ENCODE results near the gene GPC5.

Gene GPC5

DNA sequence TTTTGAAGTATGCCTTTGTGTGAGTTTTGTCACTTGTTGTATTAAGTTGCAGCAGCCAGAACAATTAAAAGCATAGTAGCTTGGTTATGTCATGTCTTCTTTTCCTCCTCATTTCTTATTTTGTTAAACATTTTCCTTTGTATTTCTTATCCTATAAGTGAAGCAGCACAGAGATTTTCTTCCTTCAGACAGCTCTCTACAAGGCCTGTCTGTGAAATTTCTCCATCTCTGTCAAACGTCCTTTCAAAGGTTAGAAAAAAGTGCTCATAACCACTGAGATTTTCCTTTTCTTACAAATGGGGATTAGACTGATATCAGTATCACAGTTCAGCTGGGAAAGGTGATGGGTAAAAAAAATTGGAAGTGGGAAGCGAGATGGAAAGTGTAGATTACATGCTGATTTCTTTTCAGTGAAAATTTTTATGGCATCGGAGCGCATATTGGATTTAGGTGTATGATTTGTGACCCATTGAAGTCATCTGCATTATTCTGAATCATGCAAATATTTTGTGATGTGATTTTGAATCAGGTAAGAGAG, 71.7 kb downstream of the GPC5 start:
- H3K4me3 ChIP-seq (replicated peaks; ENCODE audit: low read depth, low read length), result no peak overlapping the region
- H3K27me3 ChIP-seq (replicated peaks; ENCODE audit: control insufficient read depth, insufficient read depth, low read length), result no peaks in the 10 kb centered on the region
- TF ChIP-seq, protein P1, sequence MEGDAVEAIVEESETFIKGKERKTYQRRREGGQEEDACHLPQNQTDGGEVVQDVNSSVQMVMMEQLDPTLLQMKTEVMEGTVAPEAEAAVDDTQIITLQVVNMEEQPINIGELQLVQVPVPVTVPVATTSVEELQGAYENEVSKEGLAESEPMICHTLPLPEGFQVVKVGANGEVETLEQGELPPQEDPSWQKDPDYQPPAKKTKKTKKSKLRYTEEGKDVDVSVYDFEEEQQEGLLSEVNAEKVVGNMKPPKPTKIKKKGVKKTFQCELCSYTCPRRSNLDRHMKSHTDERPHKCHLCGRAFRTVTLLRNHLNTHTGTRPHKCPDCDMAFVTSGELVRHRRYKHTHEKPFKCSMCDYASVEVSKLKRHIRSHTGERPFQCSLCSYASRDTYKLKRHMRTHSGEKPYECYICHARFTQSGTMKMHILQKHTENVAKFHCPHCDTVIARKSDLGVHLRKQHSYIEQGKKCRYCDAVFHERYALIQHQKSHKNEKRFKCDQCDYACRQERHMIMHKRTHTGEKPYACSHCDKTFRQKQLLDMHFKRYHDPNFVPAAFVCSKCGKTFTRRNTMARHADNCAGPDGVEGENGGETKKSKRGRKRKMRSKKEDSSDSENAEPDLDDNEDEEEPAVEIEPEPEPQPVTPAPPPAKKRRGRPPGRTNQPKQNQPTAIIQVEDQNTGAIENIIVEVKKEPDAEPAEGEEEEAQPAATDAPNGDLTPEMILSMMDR (IDR thresholded peaks at IDR 0.05; ENCODE audit: insufficient read depth, low read length, poor library complexity, severe bottlenecking), result no peak
- DNase-seq (ENCODE audit: extremely low read depth, insufficient read length), result no peak
- no peaks in the 10 kb centered on the region for H3K36me3 ChIP-seq (ENCODE audit: control insufficient read depth, insufficient read depth, low read length)

- TF ChIP-seq, protein P1 (IDR thresholded peaks at IDR 0.05; ENCODE audit: insufficient read depth, low read length, poor library complexity, severe bottlenecking), result no peak
- no peaks in the 10 kb centered on the region for H3K36me3 ChIP-seq (ENCODE audit: control insufficient read depth, insufficient read depth, low read length)
- DNase-seq (ENCODE audit: extremely low read depth, insufficient read length), result no peak
- no peaks in the 10 kb centered on the region for H3K27me3 ChIP-seq (replicated peaks; ENCODE audit: control insufficient read depth, insufficient read depth, low read length)
- H3K4me3 ChIP-seq (replicated peaks; ENCODE audit: low read depth, low read length), result no peak overlapping the region
Measured at GRCh38 chr13:91470681-91471080, 72.3 kb downstream of the GPC5 start.

DNA sequence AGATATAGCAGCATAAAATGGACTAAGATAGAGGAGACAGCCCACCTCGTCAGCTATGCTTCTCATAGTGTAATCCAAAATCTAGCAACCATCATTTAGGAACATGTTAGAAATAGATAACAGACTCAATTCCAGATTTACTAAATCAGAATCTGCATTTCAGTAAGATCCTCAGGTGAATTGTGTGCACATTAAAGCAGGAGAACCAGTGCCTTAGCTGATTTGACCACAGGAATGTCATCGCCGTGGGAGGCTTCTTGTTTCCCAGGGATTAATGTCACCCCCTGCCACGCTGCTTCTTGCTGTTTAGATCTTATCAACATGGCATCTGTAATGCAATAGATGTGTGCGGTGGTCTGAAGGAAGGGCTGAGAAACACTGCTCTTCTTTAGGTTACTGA, 84.0 kb downstream of the GPC5 start:
- DNase-seq (ENCODE audit: extremely low read depth, insufficient read length), result no peak

GRCh38 chr13:91491980-91492379, 93.6 kb downstream of the GPC5 start:
- Histone ChIP-seq H3K36me3 (ENCODE audit: control insufficient read depth, insufficient read depth, low read length) (no peaks in the 10 kb centered on the region), H3K4me3 (replicated peaks; ENCODE audit: low read depth, low read length) (no peak overlapping the region), H3K27me3 (replicated peaks; ENCODE audit: control insufficient read depth, insufficient read depth, low read length) (no peaks in the 10 kb centered on the region)
- DNase-seq (ENCODE audit: extremely low read depth, insufficient read length), result no peak
- TF ChIP-seq, protein P1 (IDR thresholded peaks at IDR 0.05; ENCODE audit: insufficient read depth, low read length, poor library complexity, severe bottlenecking), result no peak

More for the DNA sequence above, 84.0 kb downstream of the GPC5 start:
- Histone ChIP-seq H3K4me3 (replicated peaks; ENCODE audit: low read depth, low read length) (no peak overlapping the region), H3K27me3 (replicated peaks; ENCODE audit: control insufficient read depth, insufficient read depth, low read length) (no peaks in the 10 kb centered on the region), H3K36me3 (ENCODE audit: control insufficient read depth, insufficient read depth, low read length) (no peaks in the 10 kb centered on the region)
- TF ChIP-seq, protein P1 (IDR thresholded peaks at IDR 0.05; ENCODE audit: insufficient read depth, low read length, poor library complexity, severe bottlenecking), result no peak

GRCh38 chr13:91493442-91493841, 95.0 kb downstream of the GPC5 start:
- DNase-seq (ENCODE audit: extremely low read depth, insufficient read length), result no peak
- H3K36me3 ChIP-seq (ENCODE audit: control insufficient read depth, insufficient read depth, low read length), result no peaks in the 10 kb centered on the region
- no peaks in the 10 kb centered on the region for H3K27me3 ChIP-seq (replicated peaks; ENCODE audit: control insufficient read depth, insufficient read depth, low read length)
- TF ChIP-seq, protein P1 (IDR thresholded peaks at IDR 0.05; ENCODE audit: insufficient read depth, low read length, poor library complexity, severe bottlenecking), result no peak
- H3K4me3 ChIP-seq (replicated peaks; ENCODE audit: low read depth, low read length), result no peak overlapping the region

- no peak for DNase-seq (ENCODE audit: extremely low read depth, insufficient read length)
- Histone ChIP-seq H3K4me3 (replicated peaks; ENCODE audit: low read depth, low read length) (no peak overlapping the region), H3K27me3 (replicated peaks; ENCODE audit: control insufficient read depth, insufficient read depth, low read length) (no peaks in the 10 kb centered on the region), H3K36me3 (ENCODE audit: control insufficient read depth, insufficient read depth, low read length) (no peaks in the 10 kb centered on the region)
- TF ChIP-seq, protein P1 (IDR thresholded peaks at IDR 0.05; ENCODE audit: insufficient read depth, low read length, poor library complexity, severe bottlenecking), result no peak
Measured at GRCh38 chr13:91498298-91498697, 99.9 kb downstream of the GPC5 start.

Data from GM06990 (cell line).